ENCODE results near the gene PTPMT1.

PTPMT1 gene

GRCh38 chr11:47603295-47603694, 37.9 kb downstream of the PTPMT1 start:
- DNase-seq (ENCODE audit: low spot score), result no peak
- H3K27ac ChIP-seq, result no peak overlapping the region
- TF ChIP-seq CTCF (conservative IDR thresholded peaks at IDR 0.05; ENCODE audit: low read depth), result no peak
- CTCF ChIA-PET, result no interaction called here
- POLR2A ChIA-PET (ENCODE audit: low non-redundant PET), result no interaction called here

GRCh38 chr11:47605921-47606320, 40.5 kb downstream of the PTPMT1 start:
- POLR2A ChIA-PET (ENCODE audit: low non-redundant PET), result no interaction called here
- CTCF ChIA-PET, result no interaction called here
- TF ChIP-seq CTCF (conservative IDR thresholded peaks at IDR 0.05; ENCODE audit: low read depth), result no peak
- no peak overlapping the region for H3K27ac ChIP-seq
- no peak for DNase-seq (ENCODE audit: low spot score)

- no peak overlapping the region for H3K27ac ChIP-seq
- TF ChIP-seq CTCF (conservative IDR thresholded peaks at IDR 0.05; ENCODE audit: low read depth), result no peak
- no peak for DNase-seq (ENCODE audit: low spot score)
- CTCF ChIA-PET, result no interaction called here
- POLR2A ChIA-PET (ENCODE audit: low non-redundant PET), result no interaction called here
These were observed 41.3 kb downstream of the PTPMT1 start for GRCh38 chr11:47606731-47607130.

GRCh38 chr11:47607380-47607779, 42.0 kb downstream of the PTPMT1 start:
- TF ChIP-seq CTCF (conservative IDR thresholded peaks at IDR 0.05; ENCODE audit: low read depth), result no peak
- ChIA-PET CTCF (no interaction called here), POLR2A (ENCODE audit: low non-redundant PET) (no interaction called here)
- DNase-seq (ENCODE audit: low spot score), result no peak
- no peak overlapping the region for H3K27ac ChIP-seq

GRCh38 chr11:47609675-47610074, 44.3 kb downstream of the PTPMT1 start:
- CTCF ChIA-PET, result no interaction called here
- H3K27ac ChIP-seq, result no peak overlapping the region
- TF ChIP-seq CTCF (conservative IDR thresholded peaks at IDR 0.05; ENCODE audit: low read depth), result no peak
- POLR2A ChIA-PET (ENCODE audit: low non-redundant PET), result no interaction called here
- DNase-seq (ENCODE audit: low spot score), result no peak

- ChIA-PET POLR2A (ENCODE audit: low non-redundant PET) (no interaction called here), CTCF (interaction anchor here (0.7 to 1.0 kb wide), 2 partner anchors 15 to 40 kb away, joined by 4 to 5 read pairs; no protein-coding TSS in a partner anchor)
- no peak overlapping the region for H3K27ac ChIP-seq
- TF ChIP-seq CTCF (conservative IDR thresholded peaks at IDR 0.05; ENCODE audit: low read depth), result no peak
- DNase-seq (ENCODE audit: low spot score), result no peak
These were observed 46.0 kb downstream of the PTPMT1 start for GRCh38 chr11:47611348-47611794.

- CTCF ChIA-PET, result no interaction called here
- H3K27ac ChIP-seq, result no peak overlapping the region
- TF ChIP-seq CTCF (conservative IDR thresholded peaks at IDR 0.05; ENCODE audit: low read depth), result no peak
- POLR2A ChIA-PET (ENCODE audit: low non-redundant PET), result interaction anchor here (0.6 kb wide), 2 partner anchors 11 to 191 kb away, joined by 3 to 5 read pairs; no protein-coding TSS in a partner anchor
- DNase-seq (ENCODE audit: low spot score), result no peak
These were observed 49.9 kb downstream of the PTPMT1 start for GRCh38 chr11:47615249-47615648.
